Kidney glomerular epithelial cell (primary cell): Measurements from ENCODE around the gene EVI2B.
"Not testable (repeated sequence)": the region's sequence is repeated elsewhere in the genome, so short reads cannot be mapped to it uniquely, and the experiment has no call there.

Experiments
- DNase-seq: peaks from one replicate; lab custom pipeline; 2025; lab: John Stamatoyannopoulos, UW

The EVI2B gene

DNA sequence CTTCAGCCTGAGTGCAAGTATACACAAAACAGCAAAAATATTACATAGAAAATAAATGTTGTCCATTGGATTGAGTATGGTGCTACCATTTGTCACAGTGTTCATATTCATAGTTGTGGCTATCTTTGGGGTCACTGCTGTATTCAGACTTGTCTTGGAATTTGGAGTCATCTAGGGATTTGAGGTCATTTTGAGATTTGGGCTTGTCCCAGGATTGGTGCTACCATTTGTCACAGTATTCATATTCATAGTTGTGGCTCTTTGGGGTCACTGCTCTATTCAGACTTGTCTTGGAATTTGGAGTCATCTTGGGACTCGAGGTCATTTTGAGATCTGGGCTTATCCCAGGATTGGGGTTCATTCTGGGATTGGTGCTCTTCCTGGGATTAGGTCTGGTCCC, 41.6 kb downstream of the EVI2B start:
- DNase-seq = no peak

DNA sequence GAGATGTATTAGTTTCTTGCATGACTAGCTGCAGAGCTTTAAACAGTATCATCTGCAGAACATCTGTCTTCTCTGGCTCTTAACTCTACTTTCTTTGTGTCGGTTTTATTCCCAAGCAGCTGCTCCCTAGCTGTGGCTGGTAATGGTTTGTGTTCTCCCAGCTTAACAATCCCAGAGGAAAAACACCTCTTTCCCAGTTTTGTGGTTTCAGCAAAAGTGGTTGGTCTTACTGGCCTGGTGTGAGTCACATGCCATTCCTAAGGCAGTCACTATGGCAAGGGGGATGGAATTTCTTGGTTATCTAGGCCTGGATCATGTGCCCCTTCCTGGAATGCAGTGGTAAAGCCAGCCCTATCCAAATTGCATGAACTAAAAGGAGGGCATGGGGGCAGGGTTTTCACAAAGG, 44.3 kb downstream of the EVI2B start:
- peak; percentile 97 for DNase-seq

DNA sequence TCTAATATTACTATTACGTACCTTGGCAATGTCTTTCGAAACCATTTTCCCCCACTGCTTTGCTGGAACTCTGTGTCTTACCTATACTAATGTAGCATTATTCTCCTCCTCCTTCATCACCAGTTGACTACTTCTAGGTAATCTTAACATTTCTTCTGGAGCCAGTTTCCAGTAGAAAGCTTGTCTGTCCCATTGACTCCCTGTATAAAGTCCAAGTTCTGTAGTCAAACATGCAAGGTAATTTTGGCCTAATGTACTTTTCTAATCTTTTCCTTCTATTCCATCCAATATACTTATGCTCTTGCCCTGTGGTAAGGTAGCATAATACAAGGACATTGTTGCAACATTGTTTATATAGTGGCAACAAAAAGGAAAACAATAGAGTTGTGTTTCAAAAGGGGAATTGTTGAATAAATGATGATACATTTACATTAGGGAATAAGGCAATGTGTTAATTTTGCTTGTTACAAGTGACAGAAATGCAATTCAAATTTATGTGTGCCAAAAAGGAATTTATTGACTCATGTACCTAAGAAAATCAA, 44.7 kb downstream of the EVI2B start:
- peak; percentile 55 for DNase-seq

DNA sequence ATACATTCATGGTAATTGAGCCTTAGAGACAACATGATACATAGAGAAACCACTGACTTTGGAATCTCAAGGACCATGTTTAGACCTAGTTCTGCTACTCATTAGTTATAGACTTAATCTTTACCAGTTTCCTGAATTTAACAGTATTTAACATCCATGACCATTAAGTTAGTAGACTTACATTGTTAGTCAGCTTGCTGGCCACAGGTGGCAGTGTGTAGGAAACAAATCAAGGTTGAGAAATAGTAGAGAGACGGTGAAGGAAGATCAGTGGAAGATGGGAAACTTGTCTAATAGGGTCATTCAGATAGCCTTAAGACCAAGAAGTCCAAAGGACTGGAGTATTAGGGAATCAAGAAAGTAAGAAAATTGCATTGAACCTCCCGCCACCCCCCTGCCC, 47.8 kb downstream of the EVI2B start:
- DNase-seq = no peak

DNA sequence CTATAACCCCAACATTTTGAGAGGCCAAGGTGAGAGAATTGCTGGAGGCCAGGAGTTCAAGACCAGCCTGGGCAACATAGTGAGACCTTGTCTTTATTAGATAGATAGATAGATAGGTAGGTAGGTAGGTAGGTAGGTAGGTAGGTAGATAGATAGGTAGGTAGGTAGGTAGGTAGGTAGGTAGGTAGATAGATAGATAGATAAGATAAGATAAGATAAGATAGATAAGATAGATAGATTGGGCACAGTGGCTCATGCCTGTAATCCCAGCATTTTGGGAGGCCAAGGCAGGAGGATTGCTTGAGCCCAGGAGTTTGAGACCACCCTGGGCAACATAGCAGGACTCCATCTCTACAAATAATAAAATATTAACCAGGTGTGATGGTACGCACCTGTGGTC, 50.9 kb downstream of the EVI2B start:
- DNase-seq = not testable (repeated sequence)

DNA sequence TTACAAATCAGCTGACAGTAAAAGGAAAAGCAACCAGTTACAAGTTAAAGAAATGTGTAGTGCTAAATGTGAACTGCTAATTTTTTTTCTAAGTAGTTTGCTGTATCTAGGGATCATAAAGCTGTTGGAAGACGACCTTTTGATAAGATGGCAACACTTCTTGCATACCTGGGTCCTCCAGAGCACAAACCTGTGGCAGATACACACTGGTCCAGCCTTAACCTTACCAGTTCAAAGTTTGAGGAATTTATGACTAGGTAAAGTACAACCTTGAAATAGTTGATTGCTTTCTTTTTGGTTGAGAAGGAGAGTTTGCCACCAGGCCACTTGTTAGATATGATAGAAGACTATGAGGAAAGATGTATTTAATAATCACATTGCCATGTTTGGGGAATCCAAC, 52.3 kb downstream of the EVI2B start:
- no peak for DNase-seq

DNA sequence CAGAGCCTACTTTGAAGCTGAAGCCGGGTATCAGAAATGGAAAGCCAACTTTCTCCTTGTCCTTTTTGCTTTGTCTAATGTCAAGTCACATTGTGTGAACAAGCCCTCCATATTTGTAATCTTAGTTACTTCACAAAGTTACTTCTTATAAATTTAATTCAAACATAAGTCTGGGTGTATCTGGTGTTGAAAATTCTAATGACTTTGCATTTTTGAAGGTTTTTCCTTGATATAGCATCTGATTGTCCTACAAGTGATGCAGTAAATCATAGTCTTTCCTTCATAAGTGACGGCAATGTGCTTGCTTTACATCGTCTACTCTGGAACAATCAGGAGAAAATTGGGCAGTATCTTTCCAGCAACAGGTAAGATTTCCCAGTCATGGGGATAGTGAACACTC, 53.7 kb downstream of the EVI2B start:
- DNase-seq = no peak

DNA sequence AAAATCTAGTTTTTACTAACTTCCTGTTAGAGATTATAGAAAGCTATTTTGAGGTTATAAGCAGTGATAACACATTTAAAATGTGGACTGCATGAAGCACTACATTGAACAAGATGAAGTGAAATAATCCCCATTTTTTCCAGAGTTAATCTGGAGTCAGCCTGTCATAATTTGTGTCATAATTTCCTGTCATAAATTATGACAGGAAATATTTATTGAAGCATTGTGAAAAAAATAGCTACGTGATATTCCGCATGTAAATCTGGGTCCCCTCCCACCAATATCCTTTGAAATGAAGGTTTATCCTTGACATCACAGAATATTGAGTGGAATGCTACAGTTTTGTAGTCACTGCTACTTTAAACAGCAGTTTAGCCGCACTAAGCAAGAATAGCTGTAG, 56.9 kb downstream of the EVI2B start:
- DNase-seq = no peak

DNA sequence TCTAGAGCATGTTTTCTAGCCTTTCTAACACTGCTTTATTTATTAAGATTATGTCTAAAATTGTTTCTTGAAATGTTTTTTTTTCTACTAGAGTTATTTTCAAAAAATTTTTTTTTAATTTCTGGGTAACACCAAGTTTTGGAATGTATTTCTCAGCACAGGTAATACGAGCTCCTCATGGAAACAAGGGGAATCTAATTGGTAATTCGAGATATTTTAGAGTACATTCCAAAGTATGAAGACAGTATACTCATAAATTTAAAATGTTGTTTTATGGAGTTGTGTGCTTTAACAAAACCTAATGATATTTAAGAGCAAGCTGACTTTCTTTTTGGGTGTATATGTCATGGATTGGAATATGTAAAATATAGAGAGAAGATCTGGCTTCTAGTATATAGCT, 59.2 kb downstream of the EVI2B start:
- DNase-seq = no peak
